ENCODE data around the gene TSFM.

Gene TSFM

DNA sequence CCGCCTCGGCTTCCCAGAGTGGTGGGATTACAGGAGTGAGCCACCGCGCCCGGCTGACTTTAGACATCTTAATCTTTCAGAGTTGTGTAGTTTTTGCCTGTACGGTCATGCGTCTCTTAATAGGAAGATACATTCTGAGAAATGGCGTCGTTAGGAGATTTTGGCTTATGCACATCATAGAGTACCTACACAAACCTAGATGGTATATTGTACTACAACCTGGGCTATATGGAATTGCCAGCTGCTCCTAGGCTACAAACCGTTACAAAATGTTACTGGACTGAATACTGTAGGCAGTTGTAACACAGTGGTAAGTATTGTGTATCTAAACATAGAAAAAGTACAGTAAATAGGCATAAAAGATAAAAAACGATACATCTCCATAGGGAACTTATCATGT, 1.3 kb downstream of the TSFM start:
- CTCF ChIA-PET = interaction anchor here (0.7 to 2.6 kb wide), 5 partner anchors 11 to 119 kb away, joined by 3 to 13 read pairs (median 10); no protein-coding TSS in a partner anchor
- H3K36me3 Mint-ChIP-seq = peaks cover 26% of the 10 kb centered on the region
- peak overlapping the region; percentile 76 for H3K4me3 Mint-ChIP-seq
- H3K27me3 Mint-ChIP-seq = no peaks in the 10 kb centered on the region
- H3K4me1 Mint-ChIP-seq = peaks cover 45% of the 10 kb centered on the region
- DNase-seq = no peak
- H3K27ac Mint-ChIP-seq = peak overlapping the region; percentile 39
- no peaks in the 10 kb centered on the region for H3K9me3 Mint-ChIP-seq

DNA sequence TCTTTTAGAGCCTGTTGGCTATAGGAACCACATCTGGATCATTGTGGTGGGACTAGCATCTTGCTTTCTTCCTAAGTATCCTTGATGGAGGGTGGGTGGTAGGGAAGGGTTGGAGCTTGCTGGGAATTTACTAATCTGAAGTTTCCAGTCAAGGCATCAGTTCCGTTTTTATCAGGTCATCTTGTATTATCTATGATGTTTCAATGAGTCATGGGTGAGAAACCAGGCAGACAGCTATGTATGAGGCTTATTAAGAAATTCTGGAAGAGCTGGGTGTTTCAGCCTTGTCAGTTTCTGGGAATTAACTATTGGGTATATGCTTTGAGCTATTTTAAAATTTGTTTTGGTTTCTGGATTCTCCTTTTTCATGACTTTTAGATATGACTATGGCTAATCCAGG, 11.3 kb downstream of the TSFM start:
- peaks cover 46% of the 10 kb centered on the region for H3K36me3 Mint-ChIP-seq
- no peaks in the 10 kb centered on the region for H3K4me1 Mint-ChIP-seq
- CTCF ChIA-PET = interaction anchor here (1.1 to 3.5 kb wide), 5 partner anchors 9 to 126 kb away, joined by 3 to 24 read pairs (median 4); partner anchors contain the start of gene TSFM
- no peak overlapping the region for H3K27ac Mint-ChIP-seq
- H3K9me3 Mint-ChIP-seq = no peaks in the 10 kb centered on the region
- no peaks in the 10 kb centered on the region for H3K27me3 Mint-ChIP-seq
- DNase-seq = no peak
- H3K4me3 Mint-ChIP-seq = no peak overlapping the region

DNA sequence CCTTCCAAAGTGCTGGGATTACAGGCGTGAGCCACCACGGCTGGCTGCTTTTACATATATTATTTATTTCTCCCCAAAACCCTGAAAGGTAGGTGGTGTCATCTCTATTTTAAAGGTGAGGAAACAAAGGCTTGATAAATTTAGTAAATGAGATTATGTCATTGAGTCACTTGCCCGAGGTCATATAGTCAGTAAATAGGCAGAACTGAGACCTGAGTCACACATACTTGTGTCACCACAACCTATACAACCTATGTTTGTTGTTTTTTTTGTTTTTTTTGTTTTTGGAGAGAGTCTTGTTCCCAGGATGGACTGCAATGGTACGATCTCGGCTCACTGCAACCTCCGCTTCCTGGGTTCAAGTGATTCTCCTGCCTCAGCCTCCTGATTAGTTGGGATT, 12.8 kb downstream of the TSFM start:
- CTCF ChIA-PET = interaction anchor here (1.5 to 2.6 kb wide), 2 partner anchors 13 to 110 kb away, joined by 3 to 13 read pairs; partner anchors contain the start of gene TSFM
- H3K27me3 Mint-ChIP-seq = no peaks in the 10 kb centered on the region
- peaks cover 47% of the 10 kb centered on the region for H3K36me3 Mint-ChIP-seq
- no peaks in the 10 kb centered on the region for H3K4me1 Mint-ChIP-seq
- no peak for DNase-seq
- H3K9me3 Mint-ChIP-seq = no peaks in the 10 kb centered on the region
- no peak overlapping the region for H3K27ac Mint-ChIP-seq
- H3K4me3 Mint-ChIP-seq = no peak overlapping the region

DNA sequence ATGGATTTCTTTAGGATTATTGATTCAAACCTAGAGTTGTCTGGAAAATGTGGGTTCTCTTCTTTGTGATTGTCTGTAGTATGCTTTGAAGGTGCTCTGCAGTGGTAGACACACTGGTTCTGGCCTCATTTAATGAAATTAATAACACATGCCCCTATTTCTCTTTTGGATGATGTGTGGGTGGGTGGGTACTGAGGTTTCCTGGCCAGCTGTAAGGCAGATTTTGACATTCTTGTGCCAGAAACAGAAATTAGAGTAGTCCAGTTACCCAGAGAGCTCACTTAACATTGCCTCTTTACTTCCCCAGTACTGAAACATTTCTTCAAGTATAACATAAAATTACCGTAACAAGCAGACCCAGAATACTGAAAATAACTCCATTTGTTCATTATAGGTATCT, 14.4 kb downstream of the TSFM start:
- Mint-ChIP-seq H3K36me3 (peaks cover 45% of the 10 kb centered on the region), H3K4me3 (no peak overlapping the region), H3K27me3 (no peaks in the 10 kb centered on the region), H3K27ac (no peak overlapping the region), H3K4me1 (no peaks in the 10 kb centered on the region), H3K9me3 (no peaks in the 10 kb centered on the region)
- CTCF ChIA-PET = interaction anchor here (1.5 kb wide), 1 partner anchor 108 kb away, joined by 3 read pairs; no protein-coding TSS in a partner anchor
- no peak for DNase-seq

DNA sequence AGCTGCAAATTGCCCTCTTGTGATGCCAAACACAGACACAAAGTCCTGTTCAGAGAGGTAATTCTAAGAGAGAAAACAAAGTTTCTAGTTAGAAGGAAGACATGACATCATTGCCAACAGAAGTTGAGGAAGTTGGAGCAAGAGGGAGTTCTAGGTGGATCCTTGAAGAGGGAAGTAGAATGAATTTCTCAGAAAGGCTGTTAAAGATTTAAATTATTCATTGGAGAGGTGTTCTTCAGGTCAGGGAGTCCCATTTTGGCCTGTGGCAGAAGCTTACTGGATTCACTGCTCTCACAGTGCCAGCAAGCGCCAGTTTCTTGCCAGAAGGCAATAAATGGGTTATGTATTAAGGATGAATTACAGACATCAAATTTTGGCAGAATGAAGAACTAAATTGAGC, 15.3 kb downstream of the TSFM start:
- no peak overlapping the region for H3K4me3 Mint-ChIP-seq
- CTCF ChIA-PET = interaction anchor here (0.8 to 7.9 kb wide), 3 partner anchors 15 to 104 kb away, joined by 3 to 147 read pairs (median 3); partner anchors contain the start of genes AVIL and TSFM
- no peak overlapping the region for H3K27ac Mint-ChIP-seq
- H3K4me1 Mint-ChIP-seq = no peaks in the 10 kb centered on the region
- DNase-seq = no peak
- no peaks in the 10 kb centered on the region for H3K9me3 Mint-ChIP-seq
- H3K27me3 Mint-ChIP-seq = no peaks in the 10 kb centered on the region
- H3K36me3 Mint-ChIP-seq = peaks cover 46% of the 10 kb centered on the region

DNA sequence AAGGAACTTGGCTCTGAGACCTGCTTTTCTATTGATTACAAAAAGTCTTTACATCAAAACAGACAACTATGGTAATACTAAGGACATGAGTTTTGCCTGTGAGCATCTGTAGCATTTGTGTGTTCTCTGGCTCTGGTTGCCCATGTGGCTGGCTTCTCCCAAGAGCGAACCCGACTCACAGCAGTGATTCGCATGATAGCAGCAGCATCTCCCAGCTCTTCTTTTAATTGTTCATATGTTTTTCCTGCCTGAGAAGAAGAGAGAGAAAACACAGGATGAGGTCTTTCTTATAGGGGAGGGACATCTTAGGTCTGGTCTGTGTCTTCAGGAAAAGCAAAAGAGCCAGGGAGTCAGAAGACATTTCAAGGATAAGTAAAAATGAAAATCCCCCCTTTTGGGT, 18.4 kb downstream of the TSFM start:
- no peak for DNase-seq
- no peaks in the 10 kb centered on the region for H3K27me3 Mint-ChIP-seq
- H3K9me3 Mint-ChIP-seq = no peaks in the 10 kb centered on the region
- CTCF ChIA-PET = interaction anchor here (1.0 to 7.9 kb wide), 4 partner anchors 15 to 101 kb away, joined by 3 to 147 read pairs (median 8); partner anchors contain the start of gene TSFM
- H3K36me3 Mint-ChIP-seq = peaks cover 33% of the 10 kb centered on the region
- H3K4me1 Mint-ChIP-seq = no peaks in the 10 kb centered on the region
- H3K4me3 Mint-ChIP-seq = no peak overlapping the region
- H3K27ac Mint-ChIP-seq = peak overlapping the region; percentile 34

DNA sequence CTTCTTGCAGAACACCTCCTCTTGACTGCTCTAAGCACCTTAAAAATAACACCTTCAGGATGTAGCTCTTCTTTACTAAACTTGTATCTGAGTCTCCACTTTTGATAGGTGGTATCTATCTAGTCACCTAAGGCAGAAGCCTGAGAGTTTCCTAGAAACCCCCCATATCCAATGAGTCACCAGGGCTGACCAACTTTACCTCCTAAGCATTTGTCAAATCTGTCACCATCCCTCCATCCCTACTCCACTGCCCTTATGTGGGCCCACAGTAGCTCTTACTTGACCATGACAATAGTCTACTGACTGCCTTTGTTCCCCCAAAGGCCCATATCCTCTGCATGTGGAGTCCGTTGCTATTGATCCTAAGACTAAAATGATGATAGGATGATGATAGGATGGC, 20.0 kb downstream of the TSFM start:
- CTCF ChIA-PET = interaction anchor here (0.6 to 7.9 kb wide), 31 partner anchors 9 to 218 kb away, joined by 3 to 147 read pairs (median 4); partner anchors contain the start of genes AVIL and TSFM
- Mint-ChIP-seq H3K4me1 (no peaks in the 10 kb centered on the region), H3K27me3 (no peaks in the 10 kb centered on the region), H3K36me3 (peaks cover 23% of the 10 kb centered on the region), H3K4me3 (no peak overlapping the region), H3K27ac (no peak overlapping the region), H3K9me3 (no peaks in the 10 kb centered on the region)
- no peak for DNase-seq

DNA sequence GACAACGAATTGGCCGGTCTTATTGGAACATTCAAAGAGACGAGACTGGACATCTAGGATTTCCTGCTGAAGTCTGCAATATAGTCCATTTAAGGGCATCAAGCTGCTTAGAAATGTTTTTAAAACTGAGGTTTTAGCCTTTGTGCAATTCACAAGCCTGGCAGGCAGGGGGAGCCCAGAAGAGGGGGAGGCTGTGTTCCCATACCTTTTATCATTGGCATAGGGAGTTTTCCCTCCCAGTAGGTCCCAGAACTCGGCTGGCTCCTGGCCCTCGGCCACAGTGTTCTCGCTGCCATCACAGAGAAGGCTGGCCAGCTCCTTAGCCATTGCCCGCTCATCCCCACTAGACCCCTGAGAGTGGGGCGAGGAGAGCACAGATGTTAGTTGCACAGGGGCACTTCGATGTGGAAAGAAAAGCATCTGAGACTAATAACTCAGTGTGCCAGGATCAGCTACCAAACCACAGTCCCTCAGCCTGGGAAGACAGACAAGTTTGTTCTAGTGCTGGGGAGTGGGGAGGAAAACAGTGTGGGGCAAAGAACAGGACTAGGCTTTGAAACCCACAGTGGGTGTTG, 20.8 kb downstream of the TSFM start:
- no peaks in the 10 kb centered on the region for H3K4me1 Mint-ChIP-seq
- no peaks in the 10 kb centered on the region for H3K9me3 Mint-ChIP-seq
- peaks cover 21% of the 10 kb centered on the region for H3K36me3 Mint-ChIP-seq
- peak; percentile 60 for DNase-seq
- H3K27me3 Mint-ChIP-seq = no peaks in the 10 kb centered on the region
- no peak overlapping the region for H3K4me3 Mint-ChIP-seq
- H3K27ac Mint-ChIP-seq = no peak overlapping the region
- CTCF ChIA-PET = interaction anchor here (0.8 to 7.9 kb wide), 27 partner anchors 10 to 219 kb away, joined by 3 to 147 read pairs (median 5); partner anchors contain the start of genes AVIL and TSFM

DNA sequence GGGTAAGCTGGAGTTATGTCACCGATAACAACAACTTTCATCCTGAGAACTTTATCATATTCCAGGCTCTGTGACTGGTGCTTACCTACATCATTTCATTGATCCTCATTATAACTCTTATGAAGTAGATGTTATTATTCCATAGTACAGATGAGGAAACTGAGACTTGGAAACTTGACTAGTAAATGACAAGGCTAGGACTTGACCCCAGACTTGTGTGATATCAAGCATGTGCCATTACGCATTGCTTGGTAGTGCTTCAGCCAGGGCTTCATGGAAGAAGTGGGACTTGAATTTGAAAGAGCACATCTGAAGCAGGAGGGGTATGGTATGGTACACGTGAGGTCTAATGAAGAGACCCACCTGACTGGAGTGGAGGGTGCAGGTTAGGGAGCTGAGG, 24.1 kb downstream of the TSFM start:
- Mint-ChIP-seq H3K36me3 (peaks cover 11% of the 10 kb centered on the region), H3K9me3 (no peaks in the 10 kb centered on the region)

DNA sequence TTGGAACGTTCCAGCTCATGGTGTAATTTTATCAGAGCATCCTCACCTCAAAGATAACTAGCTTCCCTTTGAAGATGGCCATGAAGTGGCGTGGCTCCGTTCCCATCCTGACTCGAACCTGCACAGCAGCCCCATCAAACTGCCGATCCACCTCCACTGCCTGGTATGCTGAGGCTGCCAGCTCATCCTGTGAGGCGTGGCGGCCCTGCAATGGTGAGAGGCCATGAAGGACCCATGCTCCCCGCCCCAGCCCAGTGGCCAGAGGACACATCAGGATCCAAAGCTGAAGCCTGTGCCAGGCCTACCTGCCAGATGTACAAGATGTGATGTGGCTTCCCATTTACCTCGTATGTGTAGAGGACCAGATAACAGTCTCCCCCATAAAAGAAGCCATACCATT, 24.7 kb downstream of the TSFM start:
- H3K27ac Mint-ChIP-seq = no peak overlapping the region
- H3K9me3 Mint-ChIP-seq = no peaks in the 10 kb centered on the region
- H3K4me1 Mint-ChIP-seq = no peaks in the 10 kb centered on the region
- no peak for DNase-seq
- no peaks in the 10 kb centered on the region for H3K27me3 Mint-ChIP-seq
- peaks cover 11% of the 10 kb centered on the region for H3K36me3 Mint-ChIP-seq
- CTCF ChIA-PET = interaction anchor here (1.1 to 1.5 kb wide), 2 partner anchors 14 to 98 kb away, joined by 3 to 7 read pairs; no protein-coding TSS in a partner anchor
- H3K4me3 Mint-ChIP-seq = no peak overlapping the region

More for the DNA sequence above, 24.1 kb downstream of the TSFM start:
- no peak for DNase-seq
- Mint-ChIP-seq H3K4me1 (no peaks in the 10 kb centered on the region), H3K27ac (no peak overlapping the region), H3K4me3 (no peak overlapping the region), H3K27me3 (no peaks in the 10 kb centered on the region)
- CTCF ChIA-PET = interaction anchor here (1.5 kb wide), 1 partner anchor 98 kb away, joined by 7 read pairs; no protein-coding TSS in a partner anchor

DNA sequence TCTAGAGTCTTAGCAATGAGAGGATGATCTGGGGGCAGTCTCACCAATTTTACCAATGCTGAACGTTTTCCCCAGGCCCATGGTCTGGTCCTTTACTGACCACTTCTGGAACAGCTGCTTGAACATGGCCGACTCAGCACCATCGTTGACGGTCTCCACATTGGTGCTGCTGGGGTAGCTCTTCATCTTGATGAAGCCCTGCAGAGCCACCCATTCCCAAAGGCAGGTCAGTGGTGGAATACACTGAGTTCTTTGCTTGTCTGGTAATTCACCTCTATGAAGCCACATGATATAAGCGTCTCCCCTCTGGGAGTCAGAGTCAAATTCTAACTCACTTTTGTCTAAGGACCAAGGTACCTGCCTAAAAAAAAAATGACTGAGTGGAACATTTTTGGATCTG, 25.8 kb downstream of the TSFM start:
- Mint-ChIP-seq H3K27me3 (no peaks in the 10 kb centered on the region), H3K9me3 (no peaks in the 10 kb centered on the region), H3K4me3 (no peak overlapping the region), H3K4me1 (no peaks in the 10 kb centered on the region), H3K36me3 (peaks cover 2% of the 10 kb centered on the region), H3K27ac (no peak overlapping the region)
- no peak for DNase-seq
- CTCF ChIA-PET = interaction anchor here (0.6 to 1.5 kb wide), 5 partner anchors 26 to 1402 kb away, joined by 3 to 4 read pairs (median 3); no protein-coding TSS in a partner anchor

DNA sequence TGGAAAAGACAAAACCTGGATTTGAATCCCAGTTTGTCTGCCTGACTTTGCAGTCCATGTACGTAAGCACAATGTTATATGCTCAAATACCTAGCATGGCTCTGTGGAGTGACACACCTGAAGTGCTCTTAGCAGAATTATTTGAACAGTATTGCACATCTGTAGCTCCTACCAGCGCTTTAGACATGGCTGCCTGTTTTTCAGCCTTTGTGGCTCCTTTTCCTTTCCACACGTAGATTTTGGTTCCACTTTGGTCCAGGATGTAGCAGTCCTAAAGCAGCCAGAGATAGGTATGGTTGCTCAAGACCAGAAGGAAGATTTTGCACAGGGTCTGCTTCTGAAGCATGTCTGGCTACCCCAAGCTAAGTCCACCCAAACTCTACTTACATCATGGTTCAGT, 26.8 kb downstream of the TSFM start:
- H3K4me1 Mint-ChIP-seq = no peaks in the 10 kb centered on the region
- H3K27me3 Mint-ChIP-seq = no peaks in the 10 kb centered on the region
- H3K36me3 Mint-ChIP-seq = no peaks in the 10 kb centered on the region
- no peak overlapping the region for H3K4me3 Mint-ChIP-seq
- DNase-seq = no peak
- CTCF ChIA-PET = interaction anchor here (1.5 kb wide), 1 partner anchor 95 kb away, joined by 4 read pairs; no protein-coding TSS in a partner anchor
- no peak overlapping the region for H3K27ac Mint-ChIP-seq
- no peaks in the 10 kb centered on the region for H3K9me3 Mint-ChIP-seq

DNA sequence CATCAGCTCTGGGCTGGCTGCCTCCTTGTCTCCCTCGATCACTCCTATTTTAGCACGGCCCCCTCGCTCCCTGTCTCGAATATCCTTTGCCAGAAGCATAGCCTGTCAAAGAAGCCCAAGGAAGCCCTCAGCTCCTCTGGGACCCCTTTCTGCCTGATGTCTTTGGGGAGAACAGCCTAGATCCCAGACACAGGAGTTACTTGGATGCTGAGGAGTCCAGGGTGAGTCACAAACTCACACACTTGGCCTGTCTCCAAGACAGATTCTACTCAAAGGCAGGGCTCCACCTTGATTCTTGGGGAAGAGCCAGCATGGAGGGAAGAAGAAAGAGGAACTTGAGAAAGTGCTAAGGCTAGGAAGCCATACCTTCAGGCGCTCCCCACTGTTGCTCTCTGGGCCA, 27.9 kb downstream of the TSFM start:
- Mint-ChIP-seq H3K27me3 (no peaks in the 10 kb centered on the region), H3K9me3 (no peaks in the 10 kb centered on the region), H3K27ac (no peak overlapping the region), H3K4me3 (no peak overlapping the region), H3K36me3 (no peaks in the 10 kb centered on the region), H3K4me1 (no peaks in the 10 kb centered on the region)
- CTCF ChIA-PET = interaction anchor here (1.0 kb wide), 1 partner anchor 94 kb away, joined by 3 read pairs; no protein-coding TSS in a partner anchor
- no peak for DNase-seq

DNA sequence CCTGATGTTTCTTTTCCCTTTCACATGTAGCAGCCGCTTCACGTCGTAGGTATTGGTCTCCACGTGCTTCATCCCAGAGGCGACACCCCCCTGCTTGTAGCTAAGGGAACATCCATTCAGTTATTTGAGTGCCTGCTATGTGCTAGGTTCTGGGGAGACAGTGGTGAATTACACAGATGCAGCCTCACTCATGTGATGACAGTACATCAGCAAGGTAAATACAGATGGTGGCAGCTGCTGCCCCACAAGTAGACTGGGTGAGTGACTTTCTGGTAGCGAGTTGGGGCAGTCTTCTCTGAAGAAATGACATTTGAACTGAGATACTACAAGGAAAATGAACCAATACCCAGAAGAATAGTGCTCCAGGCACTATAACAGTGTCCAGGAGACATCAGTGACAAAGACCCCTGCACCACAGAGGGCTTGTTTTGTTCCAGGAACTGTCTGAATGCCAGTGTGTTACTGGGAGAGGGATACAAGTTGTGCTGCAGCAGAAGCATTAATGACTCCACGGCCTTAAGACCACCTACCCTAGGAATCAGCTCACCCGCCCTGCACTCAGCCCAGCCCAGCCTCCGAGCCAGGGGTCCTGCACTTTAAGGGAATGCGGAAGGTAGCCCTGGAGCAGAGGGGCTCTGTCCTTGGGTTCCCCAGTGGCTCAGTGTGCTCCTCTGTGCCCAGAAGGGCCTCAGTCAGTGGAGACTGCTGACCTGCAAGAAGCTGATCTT, 28.6 kb downstream of the TSFM start:
- CTCF ChIA-PET = interaction anchor here (1.0 to 2.8 kb wide), 2 partner anchors 7 to 94 kb away, joined by 3 to 13 read pairs; no protein-coding TSS in a partner anchor
- no peaks in the 10 kb centered on the region for H3K4me1 Mint-ChIP-seq

More for the DNA sequence above, 28.6 kb downstream of the TSFM start:
- Mint-ChIP-seq H3K9me3 (no peaks in the 10 kb centered on the region), H3K27me3 (no peaks in the 10 kb centered on the region), H3K27ac (no peak overlapping the region), H3K4me3 (no peak overlapping the region), H3K36me3 (no peaks in the 10 kb centered on the region)
- DNase-seq = no peak

Data from activated naive CD4-positive, alpha-beta T cell treated with anti-CD3 and anti-CD28 coated beads, Interleukin-2, amount 10 ng/mL, durations not matched to agents 7 days and 5 days (primary cell).